Measurements from ENCODE around the gene NDUFB10.
"Not testable (repeated sequence)": the region's sequence is repeated elsewhere in the genome, so short reads cannot be mapped to it uniquely, and the experiment has no call there.

GRCh38 chr16:1939833-1940232 is 19.5 kb upstream of the NDUFB10 start:
- not testable (repeated sequence) for TF ChIP-seq CTCF (conservative IDR thresholded peaks at IDR 0.05); EZH2 (IDR thresholded peaks at IDR 0.05; ENCODE audit: low read depth)
